Measurements from ENCODE around the gene MYO7A.

MYO7A gene

DNA sequence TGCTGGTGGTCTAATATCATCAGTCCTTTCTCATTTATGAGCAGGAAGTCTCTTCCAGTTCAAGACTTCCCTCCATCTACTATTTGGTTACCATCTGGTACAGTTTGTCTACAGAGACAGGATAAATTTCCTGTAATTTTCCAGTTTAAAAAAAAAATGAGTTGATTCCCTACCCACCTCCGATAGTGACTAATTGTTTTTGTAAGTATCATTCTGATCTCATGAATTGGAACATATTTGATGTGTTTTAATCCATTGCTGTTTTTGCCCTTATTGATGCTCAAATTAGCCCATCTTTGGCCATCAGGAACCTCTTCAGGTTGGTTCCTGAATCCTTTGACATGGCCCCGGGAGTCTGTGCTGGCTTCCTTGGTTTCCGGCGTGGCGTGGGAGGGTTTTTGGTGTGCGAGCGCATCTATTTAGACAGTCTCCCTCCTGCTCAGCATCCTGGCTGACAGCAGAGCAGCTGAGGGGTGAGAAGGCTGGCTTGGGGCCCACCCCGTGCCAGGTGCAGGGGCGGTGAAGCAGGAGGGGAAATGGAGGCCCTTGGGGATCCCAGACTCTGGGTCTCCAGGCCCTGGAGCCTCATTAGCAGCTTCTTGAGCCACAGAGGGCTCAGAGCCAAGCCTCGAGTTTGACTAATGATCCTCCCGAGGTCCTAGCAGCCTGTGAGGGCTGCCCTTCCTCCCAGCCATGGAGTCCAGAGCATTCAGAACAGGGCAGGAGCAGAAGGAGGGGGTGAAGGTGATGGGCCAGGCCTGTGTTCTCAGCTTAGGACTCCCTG is 18.6 kb upstream of the MYO7A start:
- H3K27ac ChIP-seq (ENCODE audit: low read depth, low read length), result no peak overlapping the region
- H3K9me2 ChIP-seq (replicated peaks; ENCODE audit: control insufficient read depth, low read length), result no peaks in the 10 kb centered on the region
- no peaks in the 10 kb centered on the region for H3K9me3 ChIP-seq (ENCODE audit: control insufficient read depth, insufficient read depth, low read length)
- H3K4me2 ChIP-seq (ENCODE audit: low read length), result no peak overlapping the region
- H3K36me3 ChIP-seq (ENCODE audit: control insufficient read depth, low read length), result no peaks in the 10 kb centered on the region
- no peaks in the 10 kb centered on the region for H3F3A ChIP-seq (ENCODE audit: control insufficient read depth, insufficient read depth)
- TF ChIP-seq EZH2phosphoT487 (IDR thresholded peaks at IDR 0.05; ENCODE audit: borderline replicate concordance, low read length), result no peak
- TF ChIP-seq, protein P1, sequence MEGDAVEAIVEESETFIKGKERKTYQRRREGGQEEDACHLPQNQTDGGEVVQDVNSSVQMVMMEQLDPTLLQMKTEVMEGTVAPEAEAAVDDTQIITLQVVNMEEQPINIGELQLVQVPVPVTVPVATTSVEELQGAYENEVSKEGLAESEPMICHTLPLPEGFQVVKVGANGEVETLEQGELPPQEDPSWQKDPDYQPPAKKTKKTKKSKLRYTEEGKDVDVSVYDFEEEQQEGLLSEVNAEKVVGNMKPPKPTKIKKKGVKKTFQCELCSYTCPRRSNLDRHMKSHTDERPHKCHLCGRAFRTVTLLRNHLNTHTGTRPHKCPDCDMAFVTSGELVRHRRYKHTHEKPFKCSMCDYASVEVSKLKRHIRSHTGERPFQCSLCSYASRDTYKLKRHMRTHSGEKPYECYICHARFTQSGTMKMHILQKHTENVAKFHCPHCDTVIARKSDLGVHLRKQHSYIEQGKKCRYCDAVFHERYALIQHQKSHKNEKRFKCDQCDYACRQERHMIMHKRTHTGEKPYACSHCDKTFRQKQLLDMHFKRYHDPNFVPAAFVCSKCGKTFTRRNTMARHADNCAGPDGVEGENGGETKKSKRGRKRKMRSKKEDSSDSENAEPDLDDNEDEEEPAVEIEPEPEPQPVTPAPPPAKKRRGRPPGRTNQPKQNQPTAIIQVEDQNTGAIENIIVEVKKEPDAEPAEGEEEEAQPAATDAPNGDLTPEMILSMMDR (IDR thresholded peaks at IDR 0.05; ENCODE audit: low read depth, low read length, poor library complexity, severe bottlenecking), result no peak
- H3K27me3 ChIP-seq (ENCODE audit: control insufficient read depth, low read length), result no peaks in the 10 kb centered on the region
- H3K4me1 ChIP-seq (ENCODE audit: control insufficient read depth, low read length), result no peaks in the 10 kb centered on the region
- H3K79me2 ChIP-seq (ENCODE audit: control insufficient read depth, low read length), result no peaks in the 10 kb centered on the region
- no peaks in the 10 kb centered on the region for H4K20me1 ChIP-seq (ENCODE audit: control insufficient read depth, insufficient read depth, low read depth, low read length)
- H3K4me3 ChIP-seq (ENCODE audit: low read length), result no peak overlapping the region

DNA sequence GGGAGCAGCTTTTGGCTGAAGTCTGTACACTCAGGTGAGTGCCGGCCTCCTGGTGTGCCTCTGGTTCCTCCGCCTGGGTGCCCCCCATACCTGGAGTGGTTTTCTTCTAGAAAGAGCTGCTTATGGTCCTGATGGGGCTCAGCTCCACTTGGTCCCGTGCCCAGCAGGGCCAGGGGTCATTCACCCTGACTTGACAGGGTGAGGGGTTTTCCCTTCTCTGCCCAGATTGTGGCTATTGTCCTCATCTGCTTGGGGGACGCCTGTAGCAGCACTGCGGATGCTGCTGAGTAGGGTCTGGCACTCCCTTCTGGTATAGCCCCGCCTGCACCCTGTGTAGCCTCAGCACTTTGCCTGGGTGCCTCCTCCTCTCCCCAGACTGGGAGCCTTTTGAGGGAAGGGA is 17.2 kb upstream of the MYO7A start:
- no peaks in the 10 kb centered on the region for H3F3A ChIP-seq (ENCODE audit: control insufficient read depth, insufficient read depth)
- H3K4me1 ChIP-seq (ENCODE audit: control insufficient read depth, low read length), result no peaks in the 10 kb centered on the region
- H3K79me2 ChIP-seq (ENCODE audit: control insufficient read depth, low read length), result no peaks in the 10 kb centered on the region
- H3K36me3 ChIP-seq (ENCODE audit: control insufficient read depth, low read length), result no peaks in the 10 kb centered on the region
- no peak overlapping the region for H3K27ac ChIP-seq (ENCODE audit: low read depth, low read length)
- H3K4me3 ChIP-seq (ENCODE audit: low read length), result no peak overlapping the region
- H3K9me2 ChIP-seq (replicated peaks; ENCODE audit: control insufficient read depth, low read length), result no peaks in the 10 kb centered on the region
- H3K27me3 ChIP-seq (ENCODE audit: control insufficient read depth, low read length), result no peaks in the 10 kb centered on the region
- H3K4me2 ChIP-seq (ENCODE audit: low read length), result no peak overlapping the region
- no peaks in the 10 kb centered on the region for H4K20me1 ChIP-seq (ENCODE audit: control insufficient read depth, insufficient read depth, low read depth, low read length)
- TF ChIP-seq, protein P1 (IDR thresholded peaks at IDR 0.05; ENCODE audit: low read depth, low read length, poor library complexity, severe bottlenecking), result no peak
- no peak for TF ChIP-seq EZH2phosphoT487 (IDR thresholded peaks at IDR 0.05; ENCODE audit: borderline replicate concordance, low read length)
- no peaks in the 10 kb centered on the region for H3K9me3 ChIP-seq (ENCODE audit: control insufficient read depth, insufficient read depth, low read length)

DNA sequence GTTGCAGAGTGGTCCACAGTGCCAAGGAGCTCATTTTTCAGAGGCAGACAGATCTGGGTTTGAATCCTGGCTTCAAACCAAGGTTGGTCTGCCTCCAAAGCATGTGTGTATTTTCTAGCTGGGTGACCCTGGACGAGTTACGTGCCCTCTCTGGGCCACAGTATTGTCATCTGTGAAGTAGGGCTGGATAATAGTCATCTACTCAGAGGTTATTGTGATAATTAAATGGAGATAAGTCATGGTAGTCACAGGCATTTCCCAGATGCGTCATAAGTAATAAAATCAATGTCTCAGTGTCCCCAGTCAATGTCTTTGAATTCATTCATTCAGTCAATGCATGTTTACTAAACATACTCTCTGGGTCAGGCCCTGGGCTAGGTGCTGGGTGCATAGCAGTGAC is 16.8 kb upstream of the MYO7A start:
- H4K20me1 ChIP-seq (ENCODE audit: control insufficient read depth, insufficient read depth, low read depth, low read length), result no peaks in the 10 kb centered on the region
- no peak overlapping the region for H3K4me3 ChIP-seq (ENCODE audit: low read length)
- H3K4me2 ChIP-seq (ENCODE audit: low read length), result no peak overlapping the region
- H3K27me3 ChIP-seq (ENCODE audit: control insufficient read depth, low read length), result no peaks in the 10 kb centered on the region
- H3K9me2 ChIP-seq (replicated peaks; ENCODE audit: control insufficient read depth, low read length), result no peaks in the 10 kb centered on the region
- H3K9me3 ChIP-seq (ENCODE audit: control insufficient read depth, insufficient read depth, low read length), result no peaks in the 10 kb centered on the region
- TF ChIP-seq, protein P1 (IDR thresholded peaks at IDR 0.05; ENCODE audit: low read depth, low read length, poor library complexity, severe bottlenecking), result no peak
- no peak for TF ChIP-seq EZH2phosphoT487 (IDR thresholded peaks at IDR 0.05; ENCODE audit: borderline replicate concordance, low read length)
- H3K36me3 ChIP-seq (ENCODE audit: control insufficient read depth, low read length), result no peaks in the 10 kb centered on the region
- H3F3A ChIP-seq (ENCODE audit: control insufficient read depth, insufficient read depth), result no peaks in the 10 kb centered on the region
- H3K79me2 ChIP-seq (ENCODE audit: control insufficient read depth, low read length), result no peaks in the 10 kb centered on the region
- no peak overlapping the region for H3K27ac ChIP-seq (ENCODE audit: low read depth, low read length)
- H3K4me1 ChIP-seq (ENCODE audit: control insufficient read depth, low read length), result no peaks in the 10 kb centered on the region
